Endodermal cell (in vitro differentiated cells): Measurements from ENCODE around the gene TMEM266. TPM values are rescaled to one million over a fixed set of nuclear protein-coding genes. Genes with fewer than 3 reads are reported as not detected.

Experiments
- DNase-seq: peaks from one replicate; pipeline ENCODE4 v3.0.0-alpha.2; 2017
- H3K27ac ChIP-seq: 2 replicates; pipeline ENCODE4 v1.5.1; 2013; ENCODE audit warnings: mild to moderate bottlenecking, low read depth, low read length, moderate library complexity
- H3K27me3 ChIP-seq: 2 replicates; pipeline ENCODE4 v1.6.1; 2013; ENCODE audit warnings: mild to moderate bottlenecking, low read length, moderate library complexity; ENCODE audit not compliant: insufficient read depth, control insufficient read depth, poor library complexity, severe bottlenecking
- H3K36me3 ChIP-seq: 2 replicates; pipeline ENCODE4 v1.7.0; 2013; ENCODE audit warnings: mild to moderate bottlenecking, low read length, moderate library complexity; ENCODE audit not compliant: control insufficient read depth, insufficient read depth
- H3K4me1 ChIP-seq: one replicate; pipeline ENCODE4 v1.7.0; 2013; ENCODE audit warnings: low read length; ENCODE audit not compliant: control insufficient read depth, insufficient read depth
- H3K4me3 ChIP-seq: 2 replicates; pipeline ENCODE4 v1.5.1; 2013; ENCODE audit warnings: mild to moderate bottlenecking, low read length, moderate library complexity
- H3K9ac ChIP-seq: 2 replicates; pipeline ENCODE4 v1.6.1; 2013; ENCODE audit warnings: mild to moderate bottlenecking, low read length, moderate library complexity; ENCODE audit not compliant: poor library complexity, severe bottlenecking; ENCODE audit errors: extremely low read depth
- H3K9me3 ChIP-seq: 2 replicates; pipeline ENCODE4 v1.6.1; 2013; ENCODE audit warnings: mild to moderate bottlenecking, low read length, moderate library complexity; ENCODE audit not compliant: control insufficient read depth
- H3K27ac Mint-ChIP-seq: 2 replicates; pipeline ENCODE4 v1.8.0; 2020; ENCODE audit warnings: mixed read lengths
- H3K27me3 Mint-ChIP-seq: 2 replicates; pipeline ENCODE4 v1.8.0; 2021; ENCODE audit warnings: mild to moderate bottlenecking, mixed read lengths; ENCODE audit not compliant: insufficient read depth
- H3K36me3 Mint-ChIP-seq: 2 replicates; pipeline ENCODE4 v1.8.0; 2020; ENCODE audit warnings: low read depth, mixed read lengths
- H3K4me1 Mint-ChIP-seq: 2 replicates; pipeline ENCODE4 v1.8.0; 2020; ENCODE audit warnings: mixed read lengths
- H3K4me3 Mint-ChIP-seq: 2 replicates; pipeline ENCODE4 v1.8.0; 2020; ENCODE audit warnings: mild to moderate bottlenecking, moderate library complexity, mixed read lengths
- H3K9me3 Mint-ChIP-seq: 2 replicates; pipeline ENCODE4 v1.8.0; 2020; ENCODE audit warnings: mild to moderate bottlenecking, mixed read lengths
- CTCF ChIP-seq: fragments of 200-600 bp; sonication (generic); conservative IDR thresholded peaks from 2 replicates; pipeline ENCODE4 v1.5.0; 2021; ENCODE audit warnings: antibody characterized with exemption, mild to moderate bottlenecking
- WGBS, 2 experiments: methylation state at CpG; one replicate each; pipeline versions ENCODE4 v1.1.5 to v1.1.7; 2013; ENCODE audit warnings: missing lambda C conversion rate in 2 of 2, mixed read lengths in 1 of 2; ENCODE audit not compliant: insufficient coverage in 1 of 2, insufficient read length in 1 of 2; 5-methylcytosine and 5-hydroxymethylcytosine counted together
- total RNA-seq, 2 donors: library from RNA; stranded (reverse); fragmentation: NEBNext Ultra II Directional in 1 of 2; extraction: Animal tissue kit (Norgen Biotek cat#: 25700) in 1 of 2; gene quantifications; 2 replicates in 1 of 2; 3 replicates in 1 of 2; pipeline ENCODE4 v1.2.1, GENCODE V29; 2021

Gene TMEM266
- total RNA-seq, 2 donors from 2014 or later, result 1.8 to 2.0 TPM

GRCh38 chr15:76118767-76119166 lies 59.0 kb downstream of the TMEM266 start:
- H3K27ac Mint-ChIP-seq, result no peak overlapping the region
- H3K36me3 Mint-ChIP-seq, result no peaks in the 10 kb centered on the region
- Histone ChIP-seq H3K9me3 (no peaks in the 10 kb centered on the region), H3K36me3 (no peaks in the 10 kb centered on the region), H3K9ac (no peak overlapping the region), H3K27ac (no peak overlapping the region), H3K4me3 (no peak overlapping the region), H3K4me1 (peaks cover 5% of the 10 kb centered on the region), H3K27me3 (no peaks in the 10 kb centered on the region)
- TF ChIP-seq CTCF, result no peak
- H3K4me1 Mint-ChIP-seq, result peaks cover 17% of the 10 kb centered on the region
- no peak for DNase-seq
- 86 to 92% methylated on average over 1 to 6 of the region's 6 CpGs for WGBS, 2 experiments
- H3K4me3 Mint-ChIP-seq, result no peak overlapping the region
- H3K27me3 Mint-ChIP-seq, result peaks cover 9% of the 10 kb centered on the region
- no peaks in the 10 kb centered on the region for H3K9me3 Mint-ChIP-seq

GRCh38 chr15:76123031-76123430 lies 63.2 kb downstream of the TMEM266 start:
- TF ChIP-seq CTCF, result no peak
- Histone ChIP-seq H3K9ac (no peak overlapping the region), H3K27ac (no peak overlapping the region), H3K36me3 (no peaks in the 10 kb centered on the region), H3K4me3 (no peak overlapping the region), H3K27me3 (no peaks in the 10 kb centered on the region), H3K4me1 (peaks cover 3% of the 10 kb centered on the region), H3K9me3 (peaks cover 9% of the 10 kb centered on the region)
- Mint-ChIP-seq H3K4me1 (peaks cover 7% of the 10 kb centered on the region), H3K27ac (no peak overlapping the region), H3K27me3 (no peaks in the 10 kb centered on the region), H3K9me3 (peaks cover 5% of the 10 kb centered on the region), H3K36me3 (no peaks in the 10 kb centered on the region), H3K4me3 (no peak overlapping the region)
- DNase-seq, result no peak

- H3K9me3 Mint-ChIP-seq, result peaks cover 5% of the 10 kb centered on the region
- Histone ChIP-seq H3K27me3 (no peaks in the 10 kb centered on the region), H3K9ac (no peak overlapping the region), H3K9me3 (peaks cover 9% of the 10 kb centered on the region), H3K4me3 (no peak overlapping the region), H3K36me3 (no peaks in the 10 kb centered on the region), H3K27ac (no peak overlapping the region), H3K4me1 (peaks cover 3% of the 10 kb centered on the region)
- H3K4me1 Mint-ChIP-seq, result peaks cover 3% of the 10 kb centered on the region
- no peaks in the 10 kb centered on the region for H3K27me3 Mint-ChIP-seq
- no peak overlapping the region for H3K4me3 Mint-ChIP-seq
- no peak for DNase-seq
- WGBS, 2 experiments, result 95% methylated on average over 2 of the region's 2 CpGs; no CpG with 5 or more reads in 1 of the 2 experiments
- H3K36me3 Mint-ChIP-seq, result no peaks in the 10 kb centered on the region
- no peak overlapping the region for H3K27ac Mint-ChIP-seq
- no peak for TF ChIP-seq CTCF
Measured at GRCh38 chr15:76127169-76127568, 67.4 kb downstream of the TMEM266 start.
